Effector CD4-positive, alpha-beta T cell (primary cell): Measurements from ENCODE around the gene ZNF326.

ENCODE experiments used
- DNase-seq: peaks from one replicate; pipeline ENCODE4 v3.0.0-alpha.2; 2020

Gene ZNF326

GRCh38 chr1:90083995-90084394 lies 89.1 kb downstream of the ZNF326 start:
- no peak for DNase-seq
